ENCODE results near the gene BANP.
"Not testable (repeated sequence)": the region's sequence is repeated elsewhere in the genome, so short reads cannot be mapped to it uniquely, and the experiment has no call there.

DNA sequence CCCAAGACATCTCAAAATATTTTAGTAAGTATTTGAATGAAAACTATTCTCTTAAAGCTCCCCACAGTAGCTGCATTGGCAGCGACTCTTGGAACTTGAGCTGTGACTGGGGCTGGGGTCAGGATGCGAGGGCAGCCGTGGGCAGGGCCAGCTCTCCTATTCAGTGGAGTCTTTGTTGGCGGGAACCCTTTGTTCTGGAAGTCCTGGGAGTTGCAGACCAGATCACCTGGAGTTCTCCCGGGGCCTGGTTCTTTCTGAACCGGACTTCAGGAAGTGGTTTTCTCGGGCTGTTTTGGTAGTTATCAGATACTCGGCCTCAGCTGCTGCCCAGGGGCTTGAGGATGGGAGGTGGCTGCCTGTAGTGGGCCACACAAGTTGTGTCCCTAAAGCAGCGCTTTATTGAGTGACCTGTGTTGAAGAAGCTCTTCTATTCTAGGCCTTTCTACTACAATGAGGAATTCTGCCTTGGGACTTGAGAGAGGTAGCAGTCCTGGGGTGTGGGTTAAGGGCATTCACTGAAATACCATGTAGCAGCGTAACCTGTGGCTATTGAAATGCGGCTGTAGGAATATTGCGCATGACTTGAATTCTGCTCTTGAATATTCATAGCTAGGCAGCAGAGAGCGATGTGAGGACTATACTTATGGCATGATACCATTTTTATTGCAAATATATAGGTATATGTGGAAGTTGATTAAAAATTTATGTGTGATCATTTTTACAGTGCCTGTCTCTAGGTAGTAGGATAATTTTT is 77.1 kb downstream of the BANP start:
- TF ChIP-seq, protein P1, sequence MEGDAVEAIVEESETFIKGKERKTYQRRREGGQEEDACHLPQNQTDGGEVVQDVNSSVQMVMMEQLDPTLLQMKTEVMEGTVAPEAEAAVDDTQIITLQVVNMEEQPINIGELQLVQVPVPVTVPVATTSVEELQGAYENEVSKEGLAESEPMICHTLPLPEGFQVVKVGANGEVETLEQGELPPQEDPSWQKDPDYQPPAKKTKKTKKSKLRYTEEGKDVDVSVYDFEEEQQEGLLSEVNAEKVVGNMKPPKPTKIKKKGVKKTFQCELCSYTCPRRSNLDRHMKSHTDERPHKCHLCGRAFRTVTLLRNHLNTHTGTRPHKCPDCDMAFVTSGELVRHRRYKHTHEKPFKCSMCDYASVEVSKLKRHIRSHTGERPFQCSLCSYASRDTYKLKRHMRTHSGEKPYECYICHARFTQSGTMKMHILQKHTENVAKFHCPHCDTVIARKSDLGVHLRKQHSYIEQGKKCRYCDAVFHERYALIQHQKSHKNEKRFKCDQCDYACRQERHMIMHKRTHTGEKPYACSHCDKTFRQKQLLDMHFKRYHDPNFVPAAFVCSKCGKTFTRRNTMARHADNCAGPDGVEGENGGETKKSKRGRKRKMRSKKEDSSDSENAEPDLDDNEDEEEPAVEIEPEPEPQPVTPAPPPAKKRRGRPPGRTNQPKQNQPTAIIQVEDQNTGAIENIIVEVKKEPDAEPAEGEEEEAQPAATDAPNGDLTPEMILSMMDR (conservative IDR thresholded peaks at IDR 0.05), result not testable (repeated sequence)
- TF ChIP-seq ZFX (IDR thresholded peaks at IDR 0.05), result not testable (repeated sequence)

Data from C4-2B (cell line).